GM23338 (cell line): ENCODE results near the gene MAPK8IP3. TPM values are rescaled to one million over a fixed set of nuclear protein-coding genes. Genes with fewer than 3 reads are reported as not detected.
A peak's percentile ranks its signal among the peaks of the same experiment; 100 is the strongest.

ENCODE experiments used
- ATAC-seq: fragments of 200-7000 bp; cut with Tn5 transposase; 3 replicates; pipeline ENCODE4 v1.9.1; 2020
- DNase-seq: peaks from one replicate; pipeline ENCODE4 v3.0.0-alpha.2; 2015; ENCODE audit warnings: low spot score
- H2AFZ ChIP-seq: fragments of 200-600 bp; sonication (generic); 2 replicates; pipeline ENCODE4 v1.8.0; 2016; ENCODE audit warnings: antibody characterized with exemption, mild to moderate bottlenecking, moderate library complexity
- H3F3A ChIP-seq: fragments of 200-600 bp; sonication (generic); replicated peaks from 2 replicates; pipeline ENCODE4 v1.8.0; 2017; ENCODE audit warnings: antibody characterized with exemption, mixed run types, low read depth
- H3K27ac ChIP-seq: fragments of 200-600 bp; sonication (generic); 2 replicates; pipeline ENCODE4 v1.6.1; 2016; ENCODE audit warnings: low read depth
- H3K27me3 ChIP-seq: fragments of 200-600 bp; sonication (generic); 2 replicates; pipeline ENCODE4 v1.8.0; 2016; ENCODE audit warnings: mild to moderate bottlenecking, mixed run types, moderate library complexity; ENCODE audit not compliant: insufficient read depth
- H3K36me3 ChIP-seq: fragments of 200-600 bp; sonication (generic); 2 replicates; pipeline ENCODE4 v1.8.0; 2016; ENCODE audit warnings: mild to moderate bottlenecking; ENCODE audit not compliant: insufficient read depth
- H3K4me1 ChIP-seq: fragments of 200-600 bp; sonication (generic); 2 replicates; pipeline ENCODE4 v1.8.0; 2016; ENCODE audit warnings: mild to moderate bottlenecking, moderate library complexity; ENCODE audit not compliant: insufficient read depth
- H3K4me2 ChIP-seq: fragments of 200-600 bp; sonication (generic); 2 replicates; pipeline ENCODE4 v1.7.1; 2017; ENCODE audit warnings: mixed run types
- H3K4me3 ChIP-seq: fragments of 200-600 bp; sonication (generic); 2 replicates; pipeline ENCODE4 v1.6.1; 2016; ENCODE audit warnings: mixed run types
- H3K79me2 ChIP-seq: fragments of 200-600 bp; sonication (generic); replicated peaks from 2 replicates; pipeline ENCODE4 v1.8.0; 2017; ENCODE audit warnings: mild to moderate bottlenecking; ENCODE audit not compliant: insufficient read depth
- H3K9me2 ChIP-seq: fragments of 200-600 bp; sonication (generic); 2 replicates; pipeline ENCODE4 v1.8.0; 2017; ENCODE audit not compliant: insufficient read depth
- H4K20me1 ChIP-seq: fragments of 200-600 bp; sonication (generic); replicated peaks from 2 replicates; pipeline ENCODE4 v1.8.0; 2017; ENCODE audit warnings: mild to moderate bottlenecking; ENCODE audit not compliant: insufficient read depth
- H3K27ac Mint-ChIP-seq: 2 replicates; pipeline ENCODE4 v1.8.0; 2020; ENCODE audit warnings: inconsistent platforms, mild to moderate bottlenecking, moderate library complexity, mixed read lengths
- H3K27me3 Mint-ChIP-seq: 3 replicates; pipeline ENCODE4 v1.8.0; 2022; ENCODE audit warnings: low read depth, mild to moderate bottlenecking, moderate library complexity, mixed read lengths, inconsistent platforms; ENCODE audit not compliant: insufficient read depth, poor library complexity
- H3K36me3 Mint-ChIP-seq: 3 replicates; pipeline ENCODE4 v1.8.0; 2021; ENCODE audit warnings: low read depth, mild to moderate bottlenecking, inconsistent platforms, moderate library complexity, mixed read lengths
- H3K4me1 Mint-ChIP-seq: 3 replicates; pipeline ENCODE4 v1.8.0; 2020; ENCODE audit warnings: mild to moderate bottlenecking, inconsistent platforms, mixed read lengths
- H3K4me3 Mint-ChIP-seq: 3 replicates; pipeline ENCODE4 v1.8.0; 2021; ENCODE audit warnings: moderate library complexity, mild to moderate bottlenecking, inconsistent platforms, mixed read lengths
- H3K9me3 Mint-ChIP-seq: 3 replicates; pipeline ENCODE4 v1.8.0; 2020; ENCODE audit warnings: moderate library complexity, mild to moderate bottlenecking, inconsistent platforms, mixed read lengths
- CREB1 ChIP-seq: fragments of 250-450 bp; sonication (Bioruptor Pico); IDR thresholded peaks from 2 replicates; pipeline ENCODE4 v1.5.0; 2020; ENCODE audit warnings: low read depth, mild to moderate bottlenecking, moderate library complexity
- EZH2phosphoT487 ChIP-seq: fragments of 200-600 bp; sonication (generic); IDR thresholded peaks from one replicate; pipeline ENCODE4 v1.8.1; 2018; ENCODE audit warnings: antibody characterized with exemption; ENCODE audit not compliant: unreplicated experiment
- JUNB ChIP-seq: IDR thresholded peaks from one replicate; pipeline ENCODE4 v1.6.1; 2016; ENCODE audit warnings: antibody characterized with exemption; ENCODE audit not compliant: unreplicated experiment
- NANOG ChIP-seq: IDR thresholded peaks from 2 replicates; pipeline ENCODE4 v1.6.1; 2016; ENCODE audit warnings: antibody characterized with exemption, borderline replicate concordance
- POLR2AphosphoS5 ChIP-seq: IDR thresholded peaks from 2 replicates; pipeline ENCODE4 v1.6.1; 2016; ENCODE audit warnings: antibody characterized with exemption, low read depth
- ZNF331 ChIP-seq: fragments of 250-450 bp; sonication (Bioruptor Pico); IDR thresholded peaks from 2 replicates; pipeline ENCODE4 v1.5.0; 2020; ENCODE audit warnings: low read depth, mild to moderate bottlenecking, moderate library complexity
- polyA plus RNA-seq: library from polyadenylated mRNA; unstranded; fragments of >200 nt; fragmentation: Nextera tagmentation; extraction: Ambion mirVana; gene quantifications from 2 replicates; pipeline ENCODE4 v1.2.1, GENCODE V29; 2016
- total RNA-seq: library from RNA; depleted of rRNA; stranded (reverse); fragments of >200 nt; shearing (Covaris generic); gene quantifications from 2 replicates; pipeline ENCODE4 v1.2.3, GENCODE V29; 2014
- TF ChIP-seq, protein P1 (sequence below): IDR thresholded peaks from 2 replicates; pipeline ENCODE4 v1.6.1; 2016; ENCODE audit warnings: antibody characterized with exemption
- TF ChIP-seq, protein P2 (sequence below), 2 experiments: fragments of 200-600 bp in 1 of 2; sonication (generic) in 1 of 2; conservative IDR thresholded peaks; 2 replicates each; pipeline versions ENCODE4 v1.5.1 to v1.6.1; 2016 to 2017; ENCODE audit warnings: antibody characterized with exemption in 2 of 2, low read depth in 2 of 2, mild to moderate bottlenecking in 2 of 2, moderate library complexity in 1 of 2

The MAPK8IP3 gene
- total and polyA plus RNA-seq, 2 experiments from 2014 or later = 11.3 to 58.4 TPM

DNA sequence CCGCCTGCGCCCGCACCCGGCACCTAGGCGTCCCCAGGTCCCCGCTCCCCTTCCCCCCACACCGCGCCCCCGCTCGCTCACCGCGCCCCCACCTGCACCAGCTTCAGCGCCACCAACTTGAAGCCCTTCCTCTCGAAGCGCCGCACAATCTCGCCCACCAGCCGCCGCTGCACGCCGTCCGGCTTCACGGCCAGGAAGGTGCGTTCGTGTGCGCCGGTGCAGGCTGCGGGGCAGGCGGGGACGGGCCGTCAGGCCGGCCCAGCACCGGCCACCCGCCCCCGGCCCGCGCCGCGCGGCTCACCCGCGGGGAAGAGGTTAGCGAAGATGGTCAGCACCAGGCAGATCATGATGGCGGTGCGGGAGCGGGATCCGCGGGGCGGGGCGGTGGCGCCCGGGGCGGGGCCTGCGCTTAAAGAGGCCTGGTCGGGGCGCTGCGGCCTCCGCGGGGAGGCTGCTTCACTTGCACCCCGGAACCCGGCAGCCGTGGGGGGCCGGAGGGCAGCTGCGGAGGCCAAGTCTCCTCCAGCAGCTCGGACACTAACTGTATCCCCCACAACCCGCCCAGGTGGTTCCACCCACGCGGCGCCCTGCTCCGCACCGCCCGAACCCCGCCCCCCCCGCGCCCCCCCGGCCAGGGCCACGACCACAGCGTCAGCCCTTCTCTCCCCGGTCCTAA lies 65.3 kb downstream of the MAPK8IP3 start, which contains the start of gene NME3:
Gene NME3, minus strand, starts transcription at position 356 of the 676 bp plus-strand sequence. Its CDS starts 9 bp downstream, at position 347.
- H3K4me2 ChIP-seq = peak within 1 kb of the TSS; percentile 96
- Mint-ChIP-seq H3K9me3 (peaks cover 4% of the 10 kb centered on the region; the same call in 2 of the 3 replicates), H3K27me3 (peaks cover 27% of the 10 kb centered on the region), H3K4me1 (peaks cover 8% of the 10 kb centered on the region), H3K27ac (peak within 1 kb of the TSS; percentile 99), H3K4me3 (peak within 1 kb of the TSS; percentile 99), H3K36me3 (peaks cover 21% of the 10 kb centered on the region)
- peaks cover 14% of the 10 kb centered on the region; the same call in 1 of the 2 replicates for H3F3A ChIP-seq
- H3K9me2 ChIP-seq = no peaks in the 10 kb centered on the region
- TF ChIP-seq EZH2phosphoT487 (no peak), POLR2AphosphoS5 (peak; percentile 62), CREB1 (CRISPR knock-in tag) (no peak)
- TF ChIP-seq, protein P1, sequence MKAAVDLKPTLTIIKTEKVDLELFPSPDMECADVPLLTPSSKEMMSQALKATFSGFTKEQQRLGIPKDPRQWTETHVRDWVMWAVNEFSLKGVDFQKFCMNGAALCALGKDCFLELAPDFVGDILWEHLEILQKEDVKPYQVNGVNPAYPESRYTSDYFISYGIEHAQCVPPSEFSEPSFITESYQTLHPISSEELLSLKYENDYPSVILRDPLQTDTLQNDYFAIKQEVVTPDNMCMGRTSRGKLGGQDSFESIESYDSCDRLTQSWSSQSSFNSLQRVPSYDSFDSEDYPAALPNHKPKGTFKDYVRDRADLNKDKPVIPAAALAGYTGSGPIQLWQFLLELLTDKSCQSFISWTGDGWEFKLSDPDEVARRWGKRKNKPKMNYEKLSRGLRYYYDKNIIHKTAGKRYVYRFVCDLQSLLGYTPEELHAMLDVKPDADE = no peak
- no peaks in the 10 kb centered on the region for H3K36me3 ChIP-seq
- no peaks in the 10 kb centered on the region for H3K27me3 ChIP-seq
- H3K4me1 ChIP-seq = peaks cover 4% of the 10 kb centered on the region
- H3K79me2 ChIP-seq = peaks cover 15% of the 10 kb centered on the region
- H4K20me1 ChIP-seq = no peaks in the 10 kb centered on the region; the same call in 1 of the 2 replicates
- DNase-seq = peak; percentile 71
- no peak within 1 kb of the TSS for H2AFZ ChIP-seq
- peak within 1 kb of the TSS; percentile 97 for H3K4me3 ChIP-seq
- peak; percentile 19 for ATAC-seq
- peak within 1 kb of the TSS; percentile 91 for H3K27ac ChIP-seq

- Histone ChIP-seq H3K27ac (peak overlapping the region; percentile 91), H3K79me2 (peaks cover 15% of the 10 kb centered on the region), H3F3A (peaks cover 14% of the 10 kb centered on the region; the same call in 1 of the 2 replicates), H3K36me3 (no peaks in the 10 kb centered on the region), H3K4me3 (peak overlapping the region; percentile 97), H4K20me1 (no peaks in the 10 kb centered on the region; the same call in 1 of the 2 replicates), H3K9me2 (no peaks in the 10 kb centered on the region), H2AFZ (no peak overlapping the region), H3K4me2 (peak overlapping the region; percentile 96), H3K4me1 (peaks cover 4% of the 10 kb centered on the region), H3K27me3 (no peaks in the 10 kb centered on the region)
- peak; percentile 63 for DNase-seq
- Mint-ChIP-seq H3K9me3 (peaks cover 4% of the 10 kb centered on the region; the same call in 2 of the 3 replicates), H3K36me3 (peaks cover 25% of the 10 kb centered on the region), H3K4me1 (peaks cover 8% of the 10 kb centered on the region), H3K27me3 (peaks cover 27% of the 10 kb centered on the region), H3K4me3 (peak overlapping the region; percentile 99), H3K27ac (peak overlapping the region; percentile 99)
- peak; percentile 5 for ATAC-seq
- TF ChIP-seq, protein P2, sequence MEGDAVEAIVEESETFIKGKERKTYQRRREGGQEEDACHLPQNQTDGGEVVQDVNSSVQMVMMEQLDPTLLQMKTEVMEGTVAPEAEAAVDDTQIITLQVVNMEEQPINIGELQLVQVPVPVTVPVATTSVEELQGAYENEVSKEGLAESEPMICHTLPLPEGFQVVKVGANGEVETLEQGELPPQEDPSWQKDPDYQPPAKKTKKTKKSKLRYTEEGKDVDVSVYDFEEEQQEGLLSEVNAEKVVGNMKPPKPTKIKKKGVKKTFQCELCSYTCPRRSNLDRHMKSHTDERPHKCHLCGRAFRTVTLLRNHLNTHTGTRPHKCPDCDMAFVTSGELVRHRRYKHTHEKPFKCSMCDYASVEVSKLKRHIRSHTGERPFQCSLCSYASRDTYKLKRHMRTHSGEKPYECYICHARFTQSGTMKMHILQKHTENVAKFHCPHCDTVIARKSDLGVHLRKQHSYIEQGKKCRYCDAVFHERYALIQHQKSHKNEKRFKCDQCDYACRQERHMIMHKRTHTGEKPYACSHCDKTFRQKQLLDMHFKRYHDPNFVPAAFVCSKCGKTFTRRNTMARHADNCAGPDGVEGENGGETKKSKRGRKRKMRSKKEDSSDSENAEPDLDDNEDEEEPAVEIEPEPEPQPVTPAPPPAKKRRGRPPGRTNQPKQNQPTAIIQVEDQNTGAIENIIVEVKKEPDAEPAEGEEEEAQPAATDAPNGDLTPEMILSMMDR (conservative IDR thresholded peaks at IDR 0.05; ENCODE audit: low read depth in 2 of 2) = no peak
- TF ChIP-seq NANOG = no peak
- TF ChIP-seq ZNF331 (CRISPR knock-in tag) = no peak
- TF ChIP-seq POLR2AphosphoS5 = 0 out of 2 replicates have a peak, but pooled peaks have one; percentile 22
- TF ChIP-seq CREB1 (CRISPR knock-in tag) = no peak
- TF ChIP-seq JUNB = no peak
These were observed 65.9 kb downstream of the MAPK8IP3 start for GRCh38 chr16:1771864-1772361.
